Measurements from ENCODE around the gene PRPS1L1. TPM values are rescaled to one million over a fixed set of nuclear protein-coding genes. Genes with fewer than 3 reads are reported as not detected.
A peak's percentile ranks its signal among the peaks of the same experiment; 100 is the strongest.

Gene PRPS1L1
- total RNA-seq, 1 donor from 2014 or later, result not detected

DNA sequence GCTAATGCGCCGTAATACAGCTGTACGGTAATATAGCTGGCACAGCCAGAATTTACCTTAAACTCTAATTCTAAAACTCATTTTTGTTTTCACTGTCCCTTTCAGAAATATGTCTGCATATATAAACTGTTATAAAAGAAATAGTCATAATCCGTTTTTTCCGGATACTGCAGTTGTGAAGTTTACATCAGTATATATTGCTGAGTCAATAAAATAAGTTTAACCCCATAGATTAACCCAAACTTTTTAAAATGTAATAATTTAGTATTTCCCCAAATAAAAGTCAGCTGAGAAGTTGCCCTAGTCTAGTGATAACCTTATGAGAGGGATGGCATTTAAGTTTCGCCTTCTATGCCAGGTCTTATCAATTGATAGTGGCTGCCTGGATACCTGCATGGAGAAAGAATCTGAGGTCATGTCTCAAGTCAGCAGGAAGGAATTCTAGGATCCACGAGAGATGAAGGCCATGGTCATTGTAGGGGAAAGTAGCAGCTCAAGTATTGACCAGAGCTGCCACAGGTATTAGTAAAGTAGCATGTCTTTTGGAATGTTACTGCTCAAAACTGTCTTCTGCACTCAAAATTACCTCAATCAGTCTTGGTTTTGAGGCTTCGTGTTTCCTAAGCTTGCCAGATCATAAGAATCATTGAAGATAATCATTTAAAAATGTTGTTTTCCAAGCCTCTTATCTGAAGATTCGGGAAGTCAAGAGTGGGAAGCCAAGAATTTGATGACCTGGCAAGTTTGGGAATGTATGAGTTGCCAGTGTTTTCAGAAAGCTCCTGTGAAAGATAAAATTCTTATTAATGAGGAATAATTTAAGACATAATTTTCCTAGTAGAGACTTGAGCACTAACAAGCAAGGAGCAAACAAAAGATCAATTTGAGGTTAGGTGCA, 10.8 kb downstream of the PRPS1L1 start:
- no peak for DNase-seq (ENCODE audit: low read depth)

DNA sequence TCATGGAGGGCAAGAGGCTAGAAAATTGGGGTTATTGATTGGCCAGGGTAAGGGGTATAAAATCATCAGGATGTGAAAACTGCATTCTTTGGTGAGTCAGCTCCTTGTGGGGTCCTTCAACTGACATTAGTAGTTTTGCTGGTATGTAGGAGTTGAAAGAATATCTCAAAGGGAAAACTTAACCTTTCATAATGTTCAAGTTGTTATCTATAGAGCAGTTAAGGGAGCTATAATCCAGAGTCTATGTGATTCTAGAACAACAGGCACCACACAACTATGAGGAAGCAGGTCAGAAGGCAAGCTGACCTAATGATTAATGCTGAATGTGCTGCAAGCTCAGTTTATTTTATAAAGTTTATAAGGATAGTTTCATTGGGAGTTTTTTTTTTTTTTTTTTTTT, 13.7 kb downstream of the PRPS1L1 start:
- no peak overlapping the region for H3K4me3 ChIP-seq (ENCODE audit: low read depth, low read length)
- TF ChIP-seq, protein P1, sequence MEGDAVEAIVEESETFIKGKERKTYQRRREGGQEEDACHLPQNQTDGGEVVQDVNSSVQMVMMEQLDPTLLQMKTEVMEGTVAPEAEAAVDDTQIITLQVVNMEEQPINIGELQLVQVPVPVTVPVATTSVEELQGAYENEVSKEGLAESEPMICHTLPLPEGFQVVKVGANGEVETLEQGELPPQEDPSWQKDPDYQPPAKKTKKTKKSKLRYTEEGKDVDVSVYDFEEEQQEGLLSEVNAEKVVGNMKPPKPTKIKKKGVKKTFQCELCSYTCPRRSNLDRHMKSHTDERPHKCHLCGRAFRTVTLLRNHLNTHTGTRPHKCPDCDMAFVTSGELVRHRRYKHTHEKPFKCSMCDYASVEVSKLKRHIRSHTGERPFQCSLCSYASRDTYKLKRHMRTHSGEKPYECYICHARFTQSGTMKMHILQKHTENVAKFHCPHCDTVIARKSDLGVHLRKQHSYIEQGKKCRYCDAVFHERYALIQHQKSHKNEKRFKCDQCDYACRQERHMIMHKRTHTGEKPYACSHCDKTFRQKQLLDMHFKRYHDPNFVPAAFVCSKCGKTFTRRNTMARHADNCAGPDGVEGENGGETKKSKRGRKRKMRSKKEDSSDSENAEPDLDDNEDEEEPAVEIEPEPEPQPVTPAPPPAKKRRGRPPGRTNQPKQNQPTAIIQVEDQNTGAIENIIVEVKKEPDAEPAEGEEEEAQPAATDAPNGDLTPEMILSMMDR (conservative IDR thresholded peaks at IDR 0.05; ENCODE audit: low read depth, low read length), result no peak
- DNase-seq (ENCODE audit: low read depth), result peak; percentile 23

More for the DNA sequence above, 10.8 kb downstream of the PRPS1L1 start:
- TF ChIP-seq, protein P1 (conservative IDR thresholded peaks at IDR 0.05; ENCODE audit: low read depth, low read length), result no peak
- H3K4me3 ChIP-seq (ENCODE audit: low read depth, low read length), result no peak overlapping the region

DNA sequence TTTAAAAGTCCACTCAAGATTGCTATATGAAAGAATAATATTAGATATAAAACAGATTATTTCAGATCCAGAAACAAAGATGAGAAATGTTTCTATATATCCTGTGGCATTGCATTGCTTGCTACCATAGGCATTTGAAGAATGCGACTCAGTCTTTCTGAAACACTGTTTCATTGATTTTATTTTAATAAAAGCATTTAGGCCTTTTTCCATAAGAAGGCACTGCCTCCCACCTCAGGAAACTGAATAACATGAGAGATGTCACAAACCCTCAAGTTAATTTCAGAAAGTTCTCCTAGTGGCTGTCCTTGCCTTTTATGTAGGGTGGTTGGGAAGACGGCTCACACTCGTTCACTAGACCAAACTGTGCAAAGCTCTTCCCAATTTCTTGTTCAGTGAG, 23.3 kb downstream of the PRPS1L1 start:
- no peak overlapping the region for H3K4me3 ChIP-seq (ENCODE audit: low read depth, low read length)
- TF ChIP-seq, protein P1 (conservative IDR thresholded peaks at IDR 0.05; ENCODE audit: low read depth, low read length), result no peak
- DNase-seq (ENCODE audit: low read depth), result no peak

DNA sequence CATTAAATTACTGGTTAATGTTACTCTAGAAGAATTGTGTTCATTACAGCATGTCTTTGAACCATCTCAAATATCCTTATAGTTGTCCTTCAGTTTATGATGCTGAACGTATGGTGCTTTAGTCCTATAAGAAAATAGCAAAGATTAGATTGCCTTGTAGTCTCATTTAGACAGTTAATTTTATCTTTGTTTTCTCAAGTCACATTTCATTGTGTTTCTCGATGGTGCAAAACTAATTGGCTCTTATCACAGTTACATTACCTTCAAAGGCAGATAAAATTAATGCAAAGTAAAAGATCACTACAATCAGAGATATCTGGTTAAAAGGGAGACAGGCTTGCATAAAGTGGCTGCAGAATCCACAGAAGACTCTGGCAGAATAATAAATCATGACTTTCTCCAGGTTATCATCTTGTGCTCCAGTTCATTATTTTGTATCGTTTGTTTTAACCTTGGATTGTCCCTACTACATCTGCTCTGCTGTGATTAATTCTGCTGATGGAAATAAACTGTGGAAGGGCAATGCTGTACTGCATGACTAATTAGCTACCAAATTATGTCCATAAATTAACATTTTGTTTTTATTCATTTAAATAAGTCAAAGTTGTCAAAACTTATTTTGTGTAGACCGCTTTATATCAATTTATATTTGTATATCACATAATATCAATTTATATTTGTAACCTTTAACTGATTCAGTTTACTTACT, 24.2 kb downstream of the PRPS1L1 start:
- H3K4me3 ChIP-seq (ENCODE audit: low read depth, low read length), result no peak overlapping the region
- no peak for DNase-seq (ENCODE audit: low read depth)
- TF ChIP-seq, protein P1 (conservative IDR thresholded peaks at IDR 0.05; ENCODE audit: low read depth, low read length), result no peak

DNA sequence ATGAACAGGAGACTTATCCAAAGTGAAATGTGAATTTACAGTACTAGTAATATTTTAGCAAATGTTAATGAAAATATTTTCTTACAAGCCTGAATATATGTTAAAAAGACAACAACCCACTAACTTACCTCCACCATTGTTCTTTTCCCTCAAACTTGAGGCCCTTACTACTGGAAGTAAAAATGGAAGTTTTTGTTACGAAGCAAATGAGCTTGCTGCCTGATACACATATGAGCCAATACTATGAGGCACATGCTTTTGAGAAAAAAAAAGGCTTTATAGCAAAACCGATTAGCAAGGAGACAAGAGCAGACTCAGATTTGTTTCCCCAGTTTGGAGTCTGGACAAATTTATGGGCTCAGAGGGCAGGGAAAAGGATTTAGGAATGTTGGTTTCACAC, 29.0 kb downstream of the PRPS1L1 start:
- TF ChIP-seq, protein P1 (conservative IDR thresholded peaks at IDR 0.05; ENCODE audit: low read depth, low read length), result no peak
- no peak for DNase-seq (ENCODE audit: low read depth)
- no peak overlapping the region for H3K4me3 ChIP-seq (ENCODE audit: low read depth, low read length)

DNA sequence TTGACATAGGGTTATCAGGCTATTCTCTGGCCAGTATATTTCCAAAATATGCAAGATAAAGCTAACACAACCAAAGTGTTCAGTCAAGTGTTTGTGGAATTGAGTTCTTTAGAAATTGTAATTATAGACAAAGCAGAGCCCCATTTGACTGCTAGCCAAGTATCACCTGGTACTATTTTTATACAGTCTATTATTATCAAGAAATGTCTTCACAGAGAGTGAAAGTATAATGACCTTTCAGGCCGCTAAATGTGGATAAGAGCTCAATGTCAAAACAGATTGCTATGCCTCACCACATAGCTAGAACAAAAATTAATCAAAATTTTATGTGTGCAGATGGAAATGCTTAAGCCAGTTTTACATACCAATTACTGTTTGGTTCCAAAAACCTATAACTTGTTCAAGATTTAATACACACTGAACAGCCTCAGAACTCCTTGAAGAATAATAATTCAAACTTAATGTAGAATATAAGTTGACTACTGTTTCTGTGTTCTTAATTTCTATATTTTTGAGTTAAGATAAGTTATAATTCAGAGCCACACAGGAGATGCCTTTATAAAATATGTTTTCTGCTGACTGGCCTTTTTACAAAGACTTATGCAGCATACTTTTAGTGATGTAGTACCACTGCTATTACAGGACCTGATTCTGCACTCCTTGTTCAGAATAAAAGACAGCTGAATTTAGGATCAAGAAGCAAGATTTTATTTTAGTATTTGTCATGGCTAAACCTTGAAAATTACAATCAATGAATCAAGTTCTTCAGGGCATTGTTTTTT, 31.0 kb downstream of the PRPS1L1 start:
- DNase-seq (ENCODE audit: low read depth), result no peak
- no peak overlapping the region for H3K4me3 ChIP-seq (ENCODE audit: low read depth, low read length)
- TF ChIP-seq, protein P1 (conservative IDR thresholded peaks at IDR 0.05; ENCODE audit: low read depth, low read length), result no peak
